Nephron progenitor cell (in vitro differentiated cells): ENCODE data around the gene MAP1LC3B.

Experiments
- DNase-seq: peaks from one replicate; pipeline ENCODE4 v3.0.0; 2021
- H3K27ac Mint-ChIP-seq: 2 replicates; pipeline ENCODE4 v1.8.0; 2021; ENCODE audit warnings: mild to moderate bottlenecking, moderate library complexity, mixed read lengths
- H3K27me3 Mint-ChIP-seq: 2 replicates; pipeline ENCODE4 v1.8.0; 2021; ENCODE audit warnings: mild to moderate bottlenecking, low read depth, mixed read lengths; ENCODE audit not compliant: poor library complexity
- H3K36me3 Mint-ChIP-seq: 2 replicates; pipeline ENCODE4 v1.8.0; 2021; ENCODE audit warnings: low read depth, mixed read lengths
- H3K4me1 Mint-ChIP-seq: 2 replicates; pipeline ENCODE4 v1.8.0; 2021; ENCODE audit warnings: mixed read lengths
- H3K4me3 Mint-ChIP-seq: 2 replicates; pipeline ENCODE4 v1.8.0; 2021; ENCODE audit warnings: mild to moderate bottlenecking, moderate library complexity, mixed read lengths
- H3K9me3 Mint-ChIP-seq: 2 replicates; pipeline ENCODE4 v1.8.0; 2021; ENCODE audit warnings: mild to moderate bottlenecking, moderate library complexity, mixed read lengths
- TF ChIP-seq, protein P1 (sequence below): fragments of 200-600 bp; sonication (generic); IDR thresholded peaks from 2 replicates; pipeline ENCODE4 v1.5.0; 2021; ENCODE audit warnings: antibody characterized with exemption

The MAP1LC3B gene

DNA sequence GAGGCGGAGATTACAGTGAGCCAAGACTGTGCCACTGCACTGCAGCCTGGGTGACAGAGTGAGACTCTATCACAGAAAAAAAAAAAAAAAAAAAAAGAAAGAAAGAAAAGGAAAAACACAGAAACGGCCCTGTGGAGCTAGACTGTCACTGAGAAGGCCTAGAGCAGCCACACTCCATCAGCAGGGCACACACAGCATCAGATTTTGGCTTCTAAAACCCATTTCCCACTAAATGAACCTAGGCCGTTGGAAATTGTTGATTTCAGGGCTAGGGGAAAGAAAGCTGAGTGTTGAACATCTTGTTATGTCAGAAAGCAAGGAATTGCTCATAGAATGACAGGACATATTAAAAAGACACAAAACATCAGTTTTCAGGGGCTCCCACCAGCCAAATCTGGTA is 51.8 kb downstream of the MAP1LC3B start:
- DNase-seq: no peak
- peaks cover 42% of the 10 kb centered on the region for H3K9me3 Mint-ChIP-seq
- peaks cover 13% of the 10 kb centered on the region for H3K4me1 Mint-ChIP-seq
- TF ChIP-seq, protein P1, sequence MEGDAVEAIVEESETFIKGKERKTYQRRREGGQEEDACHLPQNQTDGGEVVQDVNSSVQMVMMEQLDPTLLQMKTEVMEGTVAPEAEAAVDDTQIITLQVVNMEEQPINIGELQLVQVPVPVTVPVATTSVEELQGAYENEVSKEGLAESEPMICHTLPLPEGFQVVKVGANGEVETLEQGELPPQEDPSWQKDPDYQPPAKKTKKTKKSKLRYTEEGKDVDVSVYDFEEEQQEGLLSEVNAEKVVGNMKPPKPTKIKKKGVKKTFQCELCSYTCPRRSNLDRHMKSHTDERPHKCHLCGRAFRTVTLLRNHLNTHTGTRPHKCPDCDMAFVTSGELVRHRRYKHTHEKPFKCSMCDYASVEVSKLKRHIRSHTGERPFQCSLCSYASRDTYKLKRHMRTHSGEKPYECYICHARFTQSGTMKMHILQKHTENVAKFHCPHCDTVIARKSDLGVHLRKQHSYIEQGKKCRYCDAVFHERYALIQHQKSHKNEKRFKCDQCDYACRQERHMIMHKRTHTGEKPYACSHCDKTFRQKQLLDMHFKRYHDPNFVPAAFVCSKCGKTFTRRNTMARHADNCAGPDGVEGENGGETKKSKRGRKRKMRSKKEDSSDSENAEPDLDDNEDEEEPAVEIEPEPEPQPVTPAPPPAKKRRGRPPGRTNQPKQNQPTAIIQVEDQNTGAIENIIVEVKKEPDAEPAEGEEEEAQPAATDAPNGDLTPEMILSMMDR: no peak
- H3K4me3 Mint-ChIP-seq: no peak overlapping the region
- no peak overlapping the region for H3K27ac Mint-ChIP-seq
- H3K27me3 Mint-ChIP-seq: peaks cover 4% of the 10 kb centered on the region
- peaks cover 87% of the 10 kb centered on the region for H3K36me3 Mint-ChIP-seq

DNA sequence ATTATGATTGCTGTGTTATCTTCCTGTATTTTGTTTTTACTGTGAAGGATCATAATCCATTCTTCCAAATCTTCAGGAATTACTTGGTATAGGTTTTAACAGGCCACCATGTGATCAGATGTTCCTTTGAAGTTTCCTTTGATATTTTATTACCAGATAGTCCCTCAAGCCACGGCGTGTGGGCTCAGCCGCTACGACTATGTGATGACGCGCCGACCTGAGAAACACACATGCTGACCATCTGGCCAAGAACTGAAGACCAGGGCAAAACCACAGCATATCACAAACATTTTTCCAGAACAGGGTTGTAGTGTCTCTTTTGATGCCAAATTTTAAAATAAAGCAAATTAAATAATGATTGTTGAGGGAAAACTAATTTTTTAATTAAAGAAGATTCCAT is 53.4 kb downstream of the MAP1LC3B start:
- Mint-ChIP-seq H3K4me3 (no peak overlapping the region), H3K36me3 (peaks cover 90% of the 10 kb centered on the region)

DNA sequence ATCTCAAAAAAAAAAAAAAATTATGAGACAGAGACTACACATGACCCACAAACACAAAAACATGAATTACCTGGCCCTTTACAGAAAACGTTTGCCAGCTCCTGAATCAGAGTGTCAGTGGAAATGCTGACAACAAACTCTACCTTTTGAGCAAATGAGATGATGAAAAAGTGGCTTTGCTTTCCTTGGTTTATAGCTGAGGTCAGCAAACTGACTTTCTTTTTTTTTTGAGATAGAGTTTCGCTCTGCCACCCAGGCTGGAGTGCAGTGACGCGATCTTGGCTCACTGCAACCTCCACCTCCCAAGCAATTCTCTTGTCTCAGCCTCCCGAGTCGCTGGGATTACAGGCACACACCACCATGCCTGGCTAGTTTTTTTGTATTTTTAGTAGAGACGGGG is 54.3 kb downstream of the MAP1LC3B start:
- TF ChIP-seq, protein P1: no peak
- Mint-ChIP-seq H3K36me3 (peaks cover 82% of the 10 kb centered on the region), H3K27me3 (peaks cover 4% of the 10 kb centered on the region), H3K4me1 (peaks cover 16% of the 10 kb centered on the region), H3K27ac (no peak overlapping the region), H3K4me3 (no peak overlapping the region), H3K9me3 (peaks cover 46% of the 10 kb centered on the region)
- DNase-seq: no peak

More for the DNA sequence above, 53.4 kb downstream of the MAP1LC3B start:
- Mint-ChIP-seq H3K9me3 (peaks cover 46% of the 10 kb centered on the region), H3K4me1 (peaks cover 13% of the 10 kb centered on the region), H3K27ac (no peak overlapping the region), H3K27me3 (peaks cover 4% of the 10 kb centered on the region)
- DNase-seq: no peak
- TF ChIP-seq, protein P1: no peak

DNA sequence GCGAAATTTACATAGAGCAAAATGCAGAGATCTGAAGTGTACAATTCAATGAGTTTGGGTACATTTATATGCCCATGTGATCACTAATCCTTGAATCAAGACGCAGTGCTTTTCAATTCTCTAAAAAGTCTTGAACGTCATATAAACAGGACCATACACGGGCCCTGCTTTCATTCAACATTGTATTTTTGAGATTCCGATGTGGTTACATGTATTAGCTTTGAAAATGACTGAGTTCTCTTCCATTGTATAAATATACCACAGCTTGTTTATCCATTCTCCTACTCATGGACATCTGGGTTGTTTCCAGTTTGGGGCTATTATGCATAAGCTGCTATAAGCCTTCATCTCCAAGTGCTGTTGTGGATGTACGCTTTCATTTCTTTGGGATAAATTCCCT is 55.2 kb downstream of the MAP1LC3B start:
- no peak overlapping the region for H3K27ac Mint-ChIP-seq
- H3K27me3 Mint-ChIP-seq: peaks cover 4% of the 10 kb centered on the region
- DNase-seq: no peak
- peaks cover 76% of the 10 kb centered on the region for H3K36me3 Mint-ChIP-seq
- peaks cover 39% of the 10 kb centered on the region for H3K9me3 Mint-ChIP-seq
- TF ChIP-seq, protein P1: no peak
- no peak overlapping the region for H3K4me3 Mint-ChIP-seq
- H3K4me1 Mint-ChIP-seq: peaks cover 21% of the 10 kb centered on the region

DNA sequence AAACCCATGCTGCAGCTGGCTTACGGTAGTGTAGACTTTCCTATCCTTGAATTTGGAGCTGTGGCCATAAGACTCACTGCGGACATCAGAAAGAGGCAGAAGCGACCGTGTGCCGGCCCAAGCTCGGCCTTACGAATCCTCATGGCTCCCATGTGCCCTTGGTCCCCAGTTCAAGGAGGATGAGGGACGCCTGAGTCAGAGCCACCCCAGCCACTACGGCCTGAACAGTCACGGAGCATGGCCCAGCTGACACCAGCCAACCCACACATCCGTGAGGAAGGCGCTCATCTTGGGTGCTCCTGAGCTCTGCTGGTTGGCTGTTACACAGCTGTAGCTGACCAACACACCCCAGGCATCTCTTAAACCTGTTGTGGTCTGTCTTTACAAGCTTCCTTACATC is 56.7 kb downstream of the MAP1LC3B start:
- Mint-ChIP-seq H3K4me3 (no peak overlapping the region), H3K9me3 (peaks cover 23% of the 10 kb centered on the region), H3K27me3 (peaks cover 4% of the 10 kb centered on the region), H3K4me1 (peaks cover 22% of the 10 kb centered on the region), H3K36me3 (peaks cover 78% of the 10 kb centered on the region), H3K27ac (peak overlapping the region; percentile 56)
- TF ChIP-seq, protein P1: no peak
- no peak for DNase-seq

DNA sequence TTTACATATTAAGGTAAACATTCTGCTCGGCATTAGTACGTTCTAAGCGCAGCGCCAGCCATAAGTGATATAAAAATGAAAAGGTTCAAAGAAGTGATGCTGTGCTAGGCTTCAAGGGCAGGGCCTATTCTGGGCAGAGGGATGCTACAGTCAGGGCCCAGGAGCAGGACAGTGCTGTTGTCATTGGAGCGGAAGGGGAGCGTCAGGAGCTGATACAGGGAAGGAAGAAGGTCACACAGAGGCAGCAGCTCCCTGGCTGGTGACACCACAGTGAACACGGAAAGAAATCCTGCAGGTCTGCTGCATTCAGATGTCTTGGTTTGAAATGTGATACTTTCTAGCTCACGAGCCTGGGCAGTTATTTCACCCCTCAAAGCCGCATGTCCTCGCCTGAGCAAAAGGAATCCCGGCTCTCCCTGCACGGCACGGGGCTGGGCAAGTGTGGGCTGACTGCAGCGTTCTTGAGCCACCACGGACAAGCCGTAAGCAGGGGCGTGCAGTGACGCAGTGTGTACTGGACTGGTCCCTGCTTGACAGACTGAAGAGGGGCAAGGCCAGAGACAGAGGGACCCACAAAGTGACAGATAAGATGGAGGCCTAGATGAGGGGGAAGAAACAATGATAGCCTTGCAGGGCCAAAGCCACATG is 59.6 kb downstream of the MAP1LC3B start:
- no peak for DNase-seq
- H3K4me3 Mint-ChIP-seq: peak overlapping the region; percentile 33
- no peaks in the 10 kb centered on the region for H3K27me3 Mint-ChIP-seq
- H3K9me3 Mint-ChIP-seq: peaks cover 4% of the 10 kb centered on the region
- peaks cover 52% of the 10 kb centered on the region for H3K36me3 Mint-ChIP-seq
- H3K4me1 Mint-ChIP-seq: peaks cover 22% of the 10 kb centered on the region
- TF ChIP-seq, protein P1: no peak
- H3K27ac Mint-ChIP-seq: peak overlapping the region; percentile 94
